NCI-H226 (cell line): ENCODE measurements around the gene ZFYVE28.

Source experiments
- DNase-seq: peaks from one replicate; pipeline ENCODE4 v3.0.0-alpha.2; 2015

The ZFYVE28 gene

DNA sequence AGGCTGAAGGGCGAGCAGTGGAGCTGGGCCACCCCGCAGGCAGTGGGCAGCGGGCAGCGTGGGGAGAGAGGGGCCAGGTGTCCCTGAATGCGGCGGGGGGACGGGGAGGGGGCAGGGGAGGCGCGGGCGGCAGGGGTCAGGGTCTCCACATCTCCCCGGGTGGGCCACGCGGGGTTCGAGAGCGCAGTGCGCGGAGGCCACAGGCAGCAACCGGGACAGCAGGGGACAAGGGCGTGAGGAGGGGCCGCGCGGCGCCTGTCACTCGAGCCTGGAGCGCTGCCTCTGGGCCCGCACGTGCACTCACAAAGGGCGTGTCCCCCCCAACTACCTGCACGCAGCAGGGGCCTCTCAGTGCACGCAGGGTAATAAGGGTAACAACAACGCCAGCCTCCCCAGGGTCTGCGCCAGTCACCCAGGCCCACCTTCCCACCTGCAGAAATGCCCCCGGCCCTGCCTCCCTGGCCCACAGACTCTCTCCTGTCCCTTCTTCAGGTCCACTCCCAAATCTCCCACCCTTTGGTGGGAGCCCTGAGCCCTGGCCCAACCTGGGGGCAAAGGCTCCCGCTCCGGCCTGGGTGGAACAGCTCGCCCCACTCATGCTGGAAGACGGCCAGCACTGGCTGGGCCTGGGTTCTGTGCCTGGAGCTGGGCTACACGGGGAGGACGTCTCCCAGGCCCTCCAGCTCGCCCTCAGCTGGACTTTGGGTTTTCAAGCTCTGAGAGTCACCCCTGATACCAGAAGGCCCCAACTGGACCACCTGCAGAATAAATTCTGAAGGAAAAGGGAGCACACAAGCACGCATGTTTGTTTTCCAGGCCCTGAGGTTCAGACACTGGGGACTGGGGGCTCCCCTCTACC, 53.2 kb downstream of the ZFYVE28 start:
- no peak for DNase-seq

DNA sequence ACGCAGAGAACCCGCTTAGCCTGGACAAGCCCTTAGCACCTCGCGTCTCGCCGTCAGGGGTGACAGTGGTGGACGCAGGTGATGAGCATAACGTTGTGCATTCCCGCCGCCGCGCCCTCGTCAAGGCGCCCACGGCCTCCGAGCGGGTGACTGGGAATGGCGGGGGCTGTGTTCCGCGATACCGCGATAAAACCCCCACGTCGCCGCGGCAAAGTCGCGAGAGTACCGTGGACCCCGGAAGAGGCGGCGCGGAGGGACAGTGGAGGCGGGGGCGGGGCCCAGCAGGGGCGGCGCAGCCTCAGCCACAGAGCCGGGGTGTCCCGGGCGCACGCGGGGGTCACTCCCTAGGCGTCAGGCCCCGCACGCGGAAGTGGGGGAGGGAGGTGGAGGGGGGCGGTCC, 53.8 kb downstream of the ZFYVE28 start:
- peak; percentile 13 for DNase-seq

DNA sequence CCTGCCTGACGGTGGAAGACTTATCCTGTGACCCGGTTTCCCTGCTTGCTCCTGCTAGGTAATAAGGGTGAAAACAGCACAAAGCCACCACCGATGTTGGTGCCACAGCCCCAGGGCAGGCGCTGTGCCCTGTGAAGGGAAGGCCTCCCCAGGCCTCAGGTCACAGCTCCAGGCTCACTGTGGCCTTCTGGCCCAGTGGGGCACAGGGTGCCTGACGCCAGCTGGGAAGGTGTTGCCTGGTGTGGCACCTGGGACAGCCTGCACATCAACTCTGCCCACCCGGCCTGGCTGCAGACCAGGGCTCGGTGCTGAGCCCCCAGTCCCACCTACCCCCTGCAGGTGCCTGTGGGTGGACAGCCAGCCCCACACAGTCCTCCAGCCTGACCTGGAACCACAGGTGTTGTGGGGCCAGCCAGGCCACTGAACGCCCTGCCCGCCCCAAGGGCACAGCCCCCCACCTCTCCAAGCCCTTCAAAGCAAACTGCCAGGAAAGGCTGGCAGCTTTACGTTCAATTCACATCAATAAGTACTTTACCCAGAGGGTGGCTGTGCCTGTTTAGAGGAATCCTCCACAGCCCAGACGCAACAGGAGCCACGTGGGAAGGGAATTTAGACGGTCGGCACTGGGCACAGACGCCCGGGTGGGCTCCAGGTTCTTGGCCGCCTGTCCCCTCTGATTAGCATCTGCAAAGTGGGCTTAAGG, 54.3 kb downstream of the ZFYVE28 start:
- no peak for DNase-seq

GRCh38 chr4:2363056-2363721, 55.3 kb downstream of the ZFYVE28 start:
- DNase-seq: no peak

DNA sequence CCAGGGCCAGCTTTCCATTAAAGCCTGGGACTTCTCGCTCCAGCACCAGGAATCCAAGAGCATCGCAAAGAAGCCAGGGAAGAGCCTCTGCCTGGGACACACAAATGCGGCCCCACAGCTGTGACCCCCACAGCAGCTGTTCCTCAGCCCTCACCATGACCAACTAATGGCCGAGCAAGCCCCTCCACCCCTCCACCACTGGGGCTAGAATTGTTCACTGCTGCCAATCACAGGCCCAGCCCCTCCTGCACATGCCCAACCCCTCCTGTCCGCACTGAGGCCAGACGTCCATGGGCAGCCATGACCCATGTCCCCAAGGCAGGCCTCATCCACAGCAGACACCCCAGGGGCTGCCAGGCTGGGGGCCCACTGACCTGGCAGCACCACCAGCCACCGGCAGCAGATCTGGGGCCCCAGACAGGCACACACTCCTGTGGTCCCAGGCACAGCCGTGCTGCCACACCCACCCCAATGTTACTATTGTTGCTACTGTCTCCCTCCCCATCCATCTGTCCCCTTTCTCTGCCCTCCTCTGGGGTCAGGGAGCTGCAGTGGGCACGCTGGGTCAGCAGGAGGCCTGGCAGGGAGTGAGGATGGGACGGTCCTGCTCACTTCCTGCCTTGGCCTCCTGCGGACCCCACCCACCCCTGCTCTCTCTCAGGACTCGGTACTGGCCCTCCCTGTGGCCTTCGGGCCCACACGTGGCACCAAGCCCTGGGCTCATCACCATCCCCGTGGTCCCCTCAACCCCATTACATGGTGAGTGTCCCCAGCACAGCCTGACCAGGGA, 56.0 kb downstream of the ZFYVE28 start:
- no peak for DNase-seq

DNA sequence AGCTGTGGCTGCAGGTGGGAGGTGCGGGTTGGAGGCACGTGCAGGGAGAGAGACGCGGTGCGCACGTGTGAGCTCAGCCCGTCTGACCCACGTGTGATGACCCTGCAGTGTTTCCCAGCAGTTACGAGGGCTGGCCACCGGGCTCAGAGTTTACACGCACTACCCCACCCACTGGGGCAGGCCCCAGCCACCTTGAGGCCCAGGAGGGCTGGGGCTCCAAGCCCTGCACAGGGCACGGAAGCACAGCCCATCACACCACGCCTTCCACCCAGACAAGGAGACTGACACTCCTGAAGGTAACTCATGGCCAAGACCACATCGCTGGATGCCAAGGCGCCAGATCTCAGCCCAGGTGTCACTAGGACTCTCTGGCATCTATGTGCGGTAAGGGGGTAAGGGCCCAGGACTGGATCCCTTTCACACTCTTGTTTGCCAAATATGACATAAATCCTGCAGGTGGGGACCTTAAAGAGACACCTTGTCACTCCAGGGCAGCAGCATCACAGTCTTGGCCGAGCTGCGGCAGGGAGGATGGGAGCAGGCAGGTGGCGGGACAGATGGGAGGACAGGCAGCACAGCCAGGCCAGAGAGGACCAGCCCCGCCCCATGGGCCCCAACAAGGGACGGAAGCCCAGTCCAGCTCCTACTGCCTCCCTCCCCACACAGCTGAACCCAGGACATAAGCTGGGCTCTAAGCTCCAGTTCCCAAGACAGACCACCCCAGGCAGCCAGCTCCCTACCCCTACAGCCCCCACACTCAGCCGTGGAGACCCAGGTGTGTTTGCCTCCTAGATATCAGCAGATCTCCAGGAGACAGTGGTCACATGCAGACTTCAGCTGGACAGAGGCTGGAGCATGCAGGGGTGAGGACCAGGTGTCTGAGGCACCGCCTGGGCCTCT, 56.8 kb downstream of the ZFYVE28 start:
- DNase-seq: no peak

- no peak for DNase-seq
These were observed 58.1 kb downstream of the ZFYVE28 start for GRCh38 chr4:2360396-2360730.

DNA sequence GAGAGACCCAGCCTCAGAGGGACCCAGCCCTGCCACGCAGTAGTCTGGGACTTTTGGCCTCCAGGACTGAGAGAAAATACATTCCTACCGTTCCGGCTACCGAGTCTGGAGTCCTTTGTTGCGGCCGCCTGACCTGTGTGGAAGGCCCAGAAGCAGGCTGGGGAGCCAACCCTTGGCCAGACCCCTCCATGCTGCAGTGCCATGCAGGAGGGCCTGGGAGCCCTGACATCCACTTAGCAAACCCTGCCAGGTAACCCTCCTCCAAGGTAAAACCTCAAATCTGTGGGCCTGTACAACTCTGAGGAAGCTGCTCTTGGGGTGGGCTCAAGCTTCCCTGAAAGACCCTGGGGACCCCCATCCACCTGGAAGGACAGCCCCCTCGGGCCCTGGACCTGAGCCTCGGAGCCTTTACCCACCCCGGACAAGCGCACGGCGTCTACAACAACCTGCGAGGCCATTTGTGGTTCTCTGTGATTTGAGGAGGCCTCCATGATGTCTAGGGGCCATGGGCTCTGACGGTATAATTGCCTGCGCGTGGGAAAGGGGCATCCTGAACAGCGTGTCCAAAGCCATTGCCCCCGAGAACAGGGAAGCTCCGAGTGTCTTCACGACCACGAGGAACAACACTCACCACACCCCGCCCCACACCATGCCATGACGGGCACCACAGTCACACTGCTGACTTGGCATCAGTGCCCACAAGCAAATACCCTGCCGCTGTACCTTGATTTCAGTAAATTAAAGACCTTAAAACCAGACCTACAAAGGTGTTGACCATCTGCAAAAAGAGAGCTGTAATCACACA, 58.7 kb downstream of the ZFYVE28 start:
- DNase-seq: no peak

GRCh38 chr4:2357821-2358745, 60.4 kb downstream of the ZFYVE28 start:
- no peak for DNase-seq

DNA sequence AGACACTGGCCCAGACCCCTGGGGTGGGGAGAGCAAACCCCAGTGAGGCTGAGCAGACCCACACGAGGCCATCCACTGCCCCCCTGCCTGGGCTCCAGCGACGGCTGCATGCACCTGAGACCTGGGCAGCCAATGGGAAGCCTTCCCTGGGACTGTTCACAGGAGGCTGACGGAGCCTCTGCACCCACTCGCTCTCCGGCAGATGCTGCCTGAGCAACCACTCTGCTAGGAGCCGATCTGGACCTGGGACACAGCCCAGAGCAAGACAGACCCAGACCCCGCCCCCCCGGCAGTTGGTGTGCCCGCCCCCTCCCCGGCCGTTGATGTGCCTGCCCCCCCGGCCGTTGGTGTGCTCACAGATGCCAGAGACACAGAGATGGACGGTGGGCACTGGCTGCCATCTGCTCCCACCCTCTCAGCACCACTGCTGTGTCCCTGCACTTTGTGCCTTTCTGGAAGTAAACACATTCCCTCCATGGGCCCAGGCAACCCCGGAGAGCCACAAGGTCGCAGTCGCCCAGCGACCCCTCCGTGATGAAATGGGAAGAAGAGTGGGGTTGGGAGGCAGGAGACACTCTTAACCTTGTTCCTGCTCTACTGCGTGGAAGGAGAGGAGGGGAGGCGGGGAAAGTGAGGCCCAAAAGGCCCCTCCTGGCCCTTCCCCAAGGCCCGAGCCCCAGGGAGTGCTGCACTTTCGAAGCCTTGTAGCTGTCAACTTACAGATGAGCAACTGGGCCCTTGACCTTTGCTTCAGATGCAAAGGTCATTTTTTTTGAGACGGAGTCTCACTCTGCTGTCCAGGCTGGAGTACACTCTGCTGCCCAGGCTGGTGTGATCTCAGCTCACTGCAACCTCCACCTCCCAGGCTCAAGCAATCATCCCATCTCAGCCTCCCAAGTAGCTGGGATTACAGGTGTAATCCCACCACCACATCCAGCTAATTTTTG, 62.0 kb downstream of the ZFYVE28 start:
- no peak for DNase-seq

- DNase-seq: no peak
These were observed 63.7 kb downstream of the ZFYVE28 start for GRCh38 chr4:2354760-2355159.

DNA sequence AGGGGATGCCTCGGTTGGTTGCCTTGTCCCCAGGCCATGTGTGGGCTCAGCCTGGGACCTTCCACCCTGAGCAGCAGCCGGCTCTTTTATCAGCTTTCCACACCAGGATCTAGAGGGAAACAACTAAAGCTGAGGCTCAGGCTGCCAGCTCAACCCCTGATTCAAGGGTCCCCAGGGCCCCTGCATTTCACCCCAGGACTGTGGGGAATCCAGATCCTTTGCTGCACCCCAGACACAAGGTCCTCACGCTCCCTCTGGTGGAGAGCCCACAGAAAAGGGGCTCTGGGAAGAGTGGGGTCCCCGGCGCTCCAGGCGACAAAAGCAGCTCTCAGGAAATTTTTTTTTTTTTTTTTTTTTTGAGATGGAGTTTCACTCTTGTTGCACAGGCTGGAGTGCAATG, 64.3 kb downstream of the ZFYVE28 start:
- no peak for DNase-seq

DNA sequence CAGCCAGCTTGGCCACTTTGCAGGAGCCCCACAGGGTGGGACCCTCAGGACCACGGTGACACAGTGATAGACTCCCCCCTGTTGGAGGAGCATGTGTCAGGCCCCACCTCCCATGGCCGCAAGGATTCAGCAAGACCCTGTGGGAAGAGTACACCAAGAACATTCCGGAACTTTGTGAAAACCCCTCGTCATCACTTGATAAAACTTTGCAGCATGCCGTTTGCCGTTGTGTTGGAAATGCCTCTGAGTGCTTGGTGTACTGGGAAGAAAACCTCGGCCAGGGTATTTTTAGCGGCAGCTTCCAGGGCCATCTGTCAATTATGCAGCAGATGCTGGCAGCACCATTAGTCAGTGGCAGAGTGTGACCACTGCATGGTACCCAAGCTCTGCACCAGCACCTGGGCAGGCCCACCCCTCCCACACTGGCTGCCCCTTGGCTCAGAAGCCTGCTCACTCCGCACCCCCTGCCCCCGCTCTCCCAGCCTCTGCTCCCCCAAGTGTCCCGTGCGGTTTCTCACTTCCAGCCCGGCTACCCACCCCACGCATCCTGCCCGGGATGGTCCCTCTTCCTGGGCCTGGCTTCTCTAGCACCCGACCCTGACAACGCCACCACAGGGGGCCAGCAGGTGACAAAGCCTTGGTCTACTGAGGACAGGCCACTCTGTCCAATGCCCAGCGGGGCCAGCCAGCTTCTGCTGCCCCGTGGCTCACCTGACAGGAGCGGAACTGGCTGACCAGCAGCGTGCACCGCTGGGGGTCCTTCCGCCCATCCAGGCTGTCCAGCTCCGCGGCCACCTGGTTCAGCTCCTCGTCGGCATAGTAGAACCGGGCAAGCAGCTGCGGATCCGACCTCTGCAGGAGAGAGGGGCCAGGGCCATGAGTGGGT, 65.0 kb downstream of the ZFYVE28 start:
- DNase-seq: no peak

GRCh38 chr4:2352729-2353221, 65.7 kb downstream of the ZFYVE28 start:
- DNase-seq: no peak

DNA sequence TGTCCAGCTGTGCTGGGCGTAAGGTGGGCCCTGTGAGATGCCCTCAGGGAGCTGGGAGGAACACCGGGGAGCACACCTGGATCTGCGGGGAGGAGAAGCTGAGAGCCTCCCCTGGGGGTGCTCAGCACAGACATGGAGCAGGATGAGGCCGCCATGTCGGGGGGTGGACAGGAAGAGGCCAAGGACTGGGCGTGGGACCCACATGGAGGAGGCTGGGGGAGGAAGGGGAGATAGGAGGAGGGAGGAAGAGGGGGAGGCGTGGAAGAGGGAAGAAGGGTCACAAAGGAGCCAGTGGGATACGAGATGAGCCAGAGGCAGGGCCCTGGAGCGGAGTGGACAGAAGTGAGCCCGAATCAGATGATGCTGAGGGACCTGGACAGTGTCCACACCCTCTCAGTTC, 66.3 kb downstream of the ZFYVE28 start:
- DNase-seq: no peak

DNA sequence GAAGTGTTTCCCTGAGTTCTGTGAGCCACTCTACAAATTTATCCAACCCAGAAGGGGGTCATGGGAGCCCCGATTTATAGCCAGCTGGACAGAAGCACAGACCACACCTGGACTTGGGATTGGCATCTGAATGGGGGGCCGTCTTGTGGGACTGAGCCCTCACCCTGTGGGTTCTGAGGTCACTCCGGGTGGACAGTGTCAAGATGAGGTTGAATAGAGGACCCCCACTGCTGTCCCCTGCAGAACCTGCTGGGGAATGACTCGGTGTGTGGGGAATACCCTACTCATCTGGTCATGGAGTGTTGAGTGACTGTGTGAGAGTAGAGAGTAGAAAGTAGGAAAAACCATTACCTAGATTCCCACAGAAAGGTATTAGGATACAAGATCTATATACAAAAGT, 67.5 kb downstream of the ZFYVE28 start:
- no peak for DNase-seq

- DNase-seq: no peak
These were observed 69.7 kb downstream of the ZFYVE28 start for GRCh38 chr4:2348786-2349185.

DNA sequence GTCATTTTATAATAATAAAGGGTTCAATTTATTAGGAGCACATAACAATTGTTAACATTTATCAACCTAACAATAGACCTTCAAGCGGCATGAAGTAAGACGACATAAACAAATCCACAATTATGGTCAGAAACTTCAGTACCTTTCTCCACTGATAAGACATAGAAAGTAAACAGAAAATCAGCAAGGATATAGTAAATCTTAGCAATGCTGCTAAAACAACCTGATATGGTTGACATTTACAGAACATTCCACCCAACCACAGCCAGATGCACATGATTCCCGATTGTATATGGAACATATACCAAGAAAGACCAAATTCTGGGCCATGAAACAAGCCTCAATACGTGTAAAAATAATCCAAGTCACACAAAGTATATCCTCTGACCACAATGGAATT, 71.3 kb downstream of the ZFYVE28 start:
- no peak for DNase-seq
